HepG2 (cell line): ENCODE results near the gene GRIK3.

Source experiments
- EZH2 ChIP-seq: conservative IDR thresholded peaks from 2 replicates; pipeline ENCODE4 v1.6.1; 2012; ENCODE audit warnings: mild to moderate bottlenecking, low read depth, low read length, moderate library complexity
- PHF8 ChIP-seq: sonication (generic); formaldehyde crosslinking; IDR thresholded peaks from 2 replicates; pipeline ENCODE4 v1.5.0; 2020; ENCODE audit warnings: missing genetic modification reagents
- POLR2A ChIP-seq, 2 experiments: IDR thresholded peaks; 2 replicates each; pipeline ENCODE4 v1.6.1; 2011; ENCODE audit warnings: low read depth in 2 of 2, low read length in 2 of 2, mild to moderate bottlenecking in 1 of 2, moderate library complexity in 1 of 2; ENCODE audit not compliant: insufficient read depth in 1 of 2

DNA sequence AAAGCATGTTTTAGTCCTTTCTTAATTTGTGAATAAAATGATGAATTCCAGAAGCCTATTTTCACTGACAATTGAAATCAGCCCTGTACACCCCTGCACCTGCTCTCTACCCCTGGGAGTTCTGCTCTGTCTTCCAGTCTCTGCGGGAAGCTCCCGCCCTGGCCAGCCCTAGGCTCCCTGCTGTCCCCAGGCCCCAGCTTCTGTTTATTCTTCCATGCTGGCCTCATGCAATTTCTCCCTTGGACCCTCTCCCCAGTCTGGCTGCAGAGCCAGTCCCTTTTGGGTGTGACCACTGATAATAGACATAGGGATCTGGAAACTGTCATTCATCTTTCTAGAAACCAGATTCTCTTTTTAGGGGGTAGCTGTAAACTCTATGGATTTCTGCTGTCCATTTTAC lies 258.6 kb downstream of the GRIK3 start:
- TF ChIP-seq POLR2A (IDR thresholded peaks at IDR 0.05; ENCODE audit: insufficient read depth in 1 of 2, low read depth in 2 of 2, low read length in 2 of 2) (no peak), PHF8 (CRISPR knock-in tag) (no peak), EZH2 (no peak)
